WERI-Rb-1 (cell line): ENCODE results near the gene TTC3.

Experiments
- DNase-seq: peaks from one replicate; pipeline ENCODE4 v3.0.0-alpha.2; 2020
- H3K27ac ChIP-seq: fragments of 250-450 bp; sonication (Bioruptor Pico); 2 replicates; pipeline ENCODE4 v1.5.1; 2020; ENCODE audit warnings: mild to moderate bottlenecking, moderate library complexity
- H3K27me3 ChIP-seq: fragments of 250-450 bp; sonication (Bioruptor Pico); 2 replicates; pipeline ENCODE4 v1.5.1; 2021; ENCODE audit warnings: mild to moderate bottlenecking, low read depth, moderate library complexity; ENCODE audit not compliant: insufficient read depth, severe bottlenecking
- H3K36me3 ChIP-seq: fragments of 250-450 bp; sonication (Bioruptor Pico); 2 replicates; pipeline ENCODE4 v1.5.1; 2020; ENCODE audit warnings: mild to moderate bottlenecking, moderate library complexity
- H3K4me3 ChIP-seq: 2 replicates; pipeline ENCODE4 v1.5.1; 2011; ENCODE audit warnings: low read depth, mild to moderate bottlenecking, control low read depth, low read length
- H3K9me3 ChIP-seq: fragments of 250-450 bp; sonication (Bioruptor Pico); 2 replicates; pipeline ENCODE4 v1.5.1; 2021; ENCODE audit warnings: mild to moderate bottlenecking, moderate library complexity; ENCODE audit not compliant: severe bottlenecking
- CTCF ChIP-seq: IDR thresholded peaks from 2 replicates; pipeline ENCODE4 v1.5.1; 2011; ENCODE audit warnings: low read depth, mild to moderate bottlenecking, control low read depth, inconsistent platforms, low read length

Gene TTC3

DNA sequence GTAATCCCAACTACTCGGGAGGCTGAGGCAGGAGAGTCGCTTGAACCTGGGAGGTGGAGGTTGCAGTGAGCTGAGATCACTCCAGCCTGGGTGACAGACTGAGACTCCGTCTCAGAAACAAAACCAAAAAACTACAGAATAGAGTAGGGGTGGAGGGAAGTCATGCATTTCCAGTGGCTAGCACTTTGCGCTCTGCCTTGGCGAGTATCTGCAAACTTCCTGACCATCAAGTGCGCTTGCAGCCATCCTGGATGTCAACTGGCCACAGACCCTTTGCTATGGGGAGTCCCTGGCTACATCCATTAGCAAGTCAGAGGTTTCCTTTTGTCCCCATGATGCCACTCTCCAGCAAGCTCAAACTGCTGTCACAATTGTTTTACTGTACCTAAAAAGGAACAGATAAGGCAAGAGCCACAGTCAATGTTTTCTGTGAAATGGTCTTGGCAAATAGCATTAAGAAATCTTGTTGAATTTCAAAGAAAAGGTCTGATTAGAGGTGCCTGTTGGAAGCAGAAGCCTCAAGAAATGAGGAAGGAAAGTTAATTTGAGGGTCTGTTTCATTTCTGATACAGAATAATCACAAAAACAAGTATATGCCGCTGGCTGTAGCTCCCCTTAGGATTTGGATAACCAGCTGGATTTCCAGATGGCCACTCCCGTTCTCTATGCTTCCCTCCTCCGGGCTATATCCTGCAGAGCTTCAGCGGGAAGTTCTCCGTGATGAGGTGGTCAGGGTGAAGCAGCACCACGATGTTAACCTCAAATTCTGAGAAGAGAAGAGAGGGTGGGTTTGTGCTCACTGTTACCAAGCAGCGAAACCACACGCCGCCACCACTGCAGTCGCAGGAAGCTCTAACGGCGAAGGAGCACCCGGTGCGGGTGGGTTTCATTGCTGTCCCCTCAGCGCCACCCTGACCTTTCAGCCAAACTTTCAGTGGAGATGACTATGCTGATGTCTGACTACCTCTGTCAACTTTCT is 152.1 kb downstream of the TTC3 start:
- no peak for DNase-seq
- H3K9me3 ChIP-seq: no peaks in the 10 kb centered on the region
- no peak overlapping the region for H3K4me3 ChIP-seq
- no peaks in the 10 kb centered on the region for H3K27me3 ChIP-seq
- peaks cover 74% of the 10 kb centered on the region for H3K36me3 ChIP-seq
- TF ChIP-seq CTCF: no peak
- no peak overlapping the region for H3K27ac ChIP-seq

DNA sequence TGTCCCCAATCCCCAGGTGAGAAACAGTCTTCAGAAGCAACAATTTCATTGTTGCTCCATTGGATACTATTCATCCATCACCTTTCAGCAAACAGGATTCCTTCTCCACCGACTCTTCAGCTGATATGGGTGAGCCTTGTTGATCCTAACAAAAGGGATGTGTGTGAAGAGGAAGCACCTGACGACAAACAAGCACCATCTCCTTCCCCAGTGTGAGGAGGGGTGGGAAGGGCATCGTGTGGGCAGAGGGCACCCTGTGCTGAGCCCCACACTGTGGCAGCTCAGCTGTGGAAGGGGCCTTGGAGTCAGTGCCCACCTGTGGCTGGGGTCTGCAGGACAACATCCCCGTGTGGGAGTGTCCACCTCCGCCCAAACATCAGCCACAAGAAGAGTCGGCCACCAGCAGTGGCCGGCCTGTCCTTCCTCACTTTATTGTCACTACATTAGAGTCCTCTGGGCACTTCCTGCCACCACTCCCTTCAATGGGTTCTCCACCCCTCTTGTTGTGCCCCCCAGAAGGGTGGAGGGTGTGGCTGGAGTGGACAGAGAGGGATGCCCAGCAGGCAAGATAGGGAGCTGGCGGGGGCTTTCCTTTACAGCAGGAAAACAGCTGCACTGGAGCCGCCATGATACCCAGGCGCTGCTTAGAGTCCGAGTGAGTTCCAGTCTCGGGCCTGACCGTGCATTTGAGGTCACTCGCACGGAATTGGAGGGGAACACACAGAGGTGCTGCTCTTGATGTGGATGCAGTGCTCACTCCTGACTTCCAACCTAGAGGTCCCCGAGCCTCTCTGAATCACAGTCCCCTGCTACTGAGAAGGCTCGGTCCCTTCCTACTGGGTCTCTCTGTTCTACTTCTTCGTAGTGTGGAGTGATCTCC is 153.2 kb downstream of the TTC3 start:
- H3K27ac ChIP-seq: no peak overlapping the region
- H3K27me3 ChIP-seq: no peaks in the 10 kb centered on the region
- H3K4me3 ChIP-seq: no peak overlapping the region
- TF ChIP-seq CTCF: no peak
- no peaks in the 10 kb centered on the region for H3K9me3 ChIP-seq
- H3K36me3 ChIP-seq: peaks cover 86% of the 10 kb centered on the region
- no peak for DNase-seq

DNA sequence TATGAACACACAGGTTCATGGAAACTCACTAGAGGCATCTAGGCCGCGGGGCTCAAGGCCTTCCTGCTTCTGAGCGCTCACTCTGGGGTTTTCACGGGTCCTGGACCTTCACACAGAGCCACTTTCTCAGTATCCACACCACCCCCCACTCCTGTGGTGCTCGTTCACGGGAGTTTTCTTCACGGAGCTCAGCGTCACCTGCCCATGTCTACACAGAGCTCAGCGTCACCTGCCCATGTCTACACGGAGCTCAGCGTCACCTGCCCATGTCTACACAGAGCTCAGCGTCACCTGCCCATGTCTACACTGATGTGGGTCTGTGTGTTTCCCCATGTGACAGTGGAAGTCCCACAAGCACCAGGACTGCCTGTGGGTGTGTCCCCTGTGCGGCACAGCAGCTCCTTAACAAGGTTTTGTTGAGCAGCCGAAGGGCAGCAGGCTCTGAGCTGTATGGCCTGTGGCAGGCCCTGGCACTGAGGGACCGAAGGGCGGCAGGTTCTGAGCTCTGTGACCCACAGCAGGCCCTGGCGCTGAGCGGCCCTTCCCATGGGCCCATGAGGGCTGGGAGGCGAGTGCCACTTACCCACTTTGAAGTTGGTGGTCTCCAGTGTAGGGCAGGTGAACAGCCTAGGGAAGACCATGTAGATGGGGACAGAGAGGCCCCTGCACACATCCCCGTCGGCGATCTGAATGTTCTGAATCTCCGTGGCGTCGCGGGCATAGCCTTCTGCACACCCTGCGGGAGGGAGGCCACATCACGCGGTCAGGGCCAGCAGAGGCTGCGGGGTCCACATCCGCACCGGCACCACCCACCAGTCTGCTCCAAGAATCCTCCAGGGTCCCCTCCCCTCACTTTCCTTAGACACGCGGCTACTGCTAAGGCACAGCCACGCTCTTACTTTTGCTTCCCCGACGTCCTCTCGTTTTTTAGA is 154.3 kb downstream of the TTC3 start:
- H3K9me3 ChIP-seq: no peaks in the 10 kb centered on the region
- H3K4me3 ChIP-seq: no peak overlapping the region
- peaks cover 96% of the 10 kb centered on the region for H3K36me3 ChIP-seq
- no peak overlapping the region for H3K27ac ChIP-seq
- H3K27me3 ChIP-seq: no peaks in the 10 kb centered on the region
- no peak for TF ChIP-seq CTCF
- DNase-seq: no peak

- Histone ChIP-seq H3K4me3 (no peak overlapping the region), H3K9me3 (no peaks in the 10 kb centered on the region), H3K36me3 (peaks cover 100% of the 10 kb centered on the region), H3K27me3 (no peaks in the 10 kb centered on the region), H3K27ac (no peak overlapping the region)
- TF ChIP-seq CTCF: no peak
- no peak for DNase-seq
Observed at GRCh38 chr21:37228003-37228400, 154.9 kb downstream of the TTC3 start.

GRCh38 chr21:37230632-37231248 is 157.7 kb downstream of the TTC3 start:
- Histone ChIP-seq H3K4me3 (no peak overlapping the region), H3K36me3 (peaks cover 81% of the 10 kb centered on the region), H3K27ac (no peak overlapping the region), H3K9me3 (no peaks in the 10 kb centered on the region), H3K27me3 (no peaks in the 10 kb centered on the region)
- no peak for TF ChIP-seq CTCF
- DNase-seq: no peak
